GM12865 (cell line): Measurements from ENCODE around the gene TBCA.
"Not testable (repeated sequence)": the region's sequence is repeated elsewhere in the genome, so short reads cannot be mapped to it uniquely, and the experiment has no call there.

Experiments used
- DNase-seq: peaks from one replicate; pipeline ENCODE4 v3.0.0; 2010; ENCODE audit warnings: low read depth
- H3K4me3 ChIP-seq: 2 replicates; pipeline ENCODE4 v1.5.1; 2011; ENCODE audit warnings: mild to moderate bottlenecking, low read depth, low read length, control low read depth
- TF ChIP-seq, protein P1 (sequence below): IDR thresholded peaks from 2 replicates; pipeline ENCODE4 v1.5.1; 2011; ENCODE audit warnings: low read length, control low read depth, low read depth, inconsistent platforms; ENCODE audit not compliant: insufficient read depth; ENCODE audit errors: missing control alignments

The TBCA gene

DNA sequence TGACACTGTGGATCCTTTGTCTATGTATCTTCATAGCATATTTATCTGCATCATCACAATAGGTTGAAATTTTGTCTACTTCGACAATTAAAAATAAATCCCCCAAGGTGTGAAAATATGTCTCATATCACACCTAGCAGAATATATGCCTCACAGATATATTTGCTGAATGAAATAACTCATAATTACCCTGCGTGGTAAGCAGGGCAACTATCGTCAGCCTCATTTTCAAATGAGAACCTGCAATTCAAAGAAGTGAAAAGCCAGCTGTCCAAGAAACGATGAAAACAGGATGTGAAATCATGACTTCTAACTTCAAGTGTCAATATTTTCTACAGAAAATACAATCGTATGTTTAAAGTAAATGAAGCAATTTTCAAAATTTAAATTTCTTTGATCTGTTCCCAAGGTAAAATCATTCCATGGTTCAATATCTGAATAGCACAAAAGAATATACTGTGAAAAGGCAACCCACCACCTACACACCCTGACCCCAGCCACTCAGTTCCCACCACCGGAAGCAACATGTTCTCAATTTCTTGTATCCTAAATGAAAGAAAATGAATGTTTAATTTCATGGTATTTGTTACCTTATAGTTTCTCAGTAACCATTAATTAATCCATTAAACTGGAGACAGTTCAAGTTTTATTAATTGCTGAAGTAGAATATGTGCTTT lies 57.1 kb downstream of the TBCA start:
- no peak overlapping the region for H3K4me3 ChIP-seq
- peak; percentile 69 for DNase-seq
- TF ChIP-seq, protein P1, sequence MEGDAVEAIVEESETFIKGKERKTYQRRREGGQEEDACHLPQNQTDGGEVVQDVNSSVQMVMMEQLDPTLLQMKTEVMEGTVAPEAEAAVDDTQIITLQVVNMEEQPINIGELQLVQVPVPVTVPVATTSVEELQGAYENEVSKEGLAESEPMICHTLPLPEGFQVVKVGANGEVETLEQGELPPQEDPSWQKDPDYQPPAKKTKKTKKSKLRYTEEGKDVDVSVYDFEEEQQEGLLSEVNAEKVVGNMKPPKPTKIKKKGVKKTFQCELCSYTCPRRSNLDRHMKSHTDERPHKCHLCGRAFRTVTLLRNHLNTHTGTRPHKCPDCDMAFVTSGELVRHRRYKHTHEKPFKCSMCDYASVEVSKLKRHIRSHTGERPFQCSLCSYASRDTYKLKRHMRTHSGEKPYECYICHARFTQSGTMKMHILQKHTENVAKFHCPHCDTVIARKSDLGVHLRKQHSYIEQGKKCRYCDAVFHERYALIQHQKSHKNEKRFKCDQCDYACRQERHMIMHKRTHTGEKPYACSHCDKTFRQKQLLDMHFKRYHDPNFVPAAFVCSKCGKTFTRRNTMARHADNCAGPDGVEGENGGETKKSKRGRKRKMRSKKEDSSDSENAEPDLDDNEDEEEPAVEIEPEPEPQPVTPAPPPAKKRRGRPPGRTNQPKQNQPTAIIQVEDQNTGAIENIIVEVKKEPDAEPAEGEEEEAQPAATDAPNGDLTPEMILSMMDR = no peak

DNA sequence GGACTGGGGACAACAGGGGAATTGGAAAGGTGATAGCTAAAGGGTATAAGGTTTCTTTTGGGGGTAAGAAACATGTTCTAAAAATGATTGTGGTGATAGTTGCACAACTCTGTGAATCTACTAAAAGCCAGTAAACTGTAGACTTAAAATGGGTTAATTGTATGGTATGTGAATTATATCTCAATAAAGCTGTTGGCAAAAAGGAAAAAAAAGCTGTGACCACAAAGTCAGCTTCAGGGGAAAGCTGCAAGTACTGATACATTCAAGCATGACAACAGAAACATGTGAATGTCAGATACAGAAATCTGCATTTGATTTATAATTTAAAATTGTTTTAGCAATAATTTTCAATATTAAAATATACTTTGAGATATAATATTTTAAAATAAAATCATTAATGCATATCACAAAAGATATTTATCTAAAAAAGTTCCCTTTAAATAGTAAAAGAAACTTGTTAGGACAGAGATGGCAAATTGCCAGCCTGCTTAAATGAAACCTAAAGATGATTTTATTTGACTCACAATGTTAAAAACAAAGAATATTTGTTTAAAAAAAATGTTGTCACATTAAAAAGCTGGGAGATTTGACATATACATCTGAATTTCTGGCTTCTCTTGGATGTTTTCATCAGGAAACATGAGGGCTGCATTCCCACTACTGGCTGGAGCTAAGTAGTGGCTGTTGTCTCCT lies 66.0 kb downstream of the TBCA start:
- no peak overlapping the region for H3K4me3 ChIP-seq
- TF ChIP-seq, protein P1 = no peak
- peak; percentile 10 for DNase-seq

DNA sequence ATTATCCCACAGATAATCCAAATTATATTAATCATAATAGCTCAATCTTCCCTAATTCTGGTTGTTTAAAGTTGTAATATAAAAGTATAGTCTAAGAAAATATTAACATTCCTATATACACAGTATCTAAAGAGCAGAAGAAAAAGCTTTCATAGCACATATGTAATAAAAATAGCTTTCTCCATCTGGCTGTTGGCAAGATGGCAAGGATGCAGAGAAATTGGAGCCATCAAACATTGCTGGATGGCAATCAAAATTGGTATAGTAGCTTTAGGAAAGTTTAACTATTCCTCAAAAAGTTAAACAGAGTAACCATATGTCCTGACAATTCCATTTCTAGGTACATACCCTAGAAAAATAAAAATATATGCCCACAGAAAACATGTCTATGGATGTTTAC lies 66.8 kb downstream of the TBCA start:
- TF ChIP-seq, protein P1 = no peak

DNA sequence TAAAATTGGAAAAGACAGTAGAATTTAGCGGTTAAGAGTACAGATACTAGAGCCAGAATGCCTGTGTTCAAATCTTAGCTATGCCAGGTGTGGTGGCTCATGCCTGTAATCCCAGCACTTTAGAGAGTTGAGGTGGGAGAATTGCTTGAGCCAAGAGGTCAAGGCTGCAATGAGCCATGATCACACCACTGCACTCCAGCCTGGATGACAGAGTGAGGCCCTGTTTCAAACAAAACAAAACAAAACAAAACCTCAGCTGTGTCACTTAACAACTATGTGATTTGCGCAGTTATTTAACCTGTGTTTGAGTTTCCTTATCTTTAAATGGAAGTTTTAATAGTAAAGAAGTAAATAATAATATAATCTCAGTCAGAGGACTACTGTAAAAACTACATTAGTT lies 68.3 kb downstream of the TBCA start:
- DNase-seq = no peak
- no peak overlapping the region for H3K4me3 ChIP-seq
- TF ChIP-seq, protein P1 = no peak

More for the DNA sequence above, 66.8 kb downstream of the TBCA start:
- no peak overlapping the region for H3K4me3 ChIP-seq
- no peak for DNase-seq

DNA sequence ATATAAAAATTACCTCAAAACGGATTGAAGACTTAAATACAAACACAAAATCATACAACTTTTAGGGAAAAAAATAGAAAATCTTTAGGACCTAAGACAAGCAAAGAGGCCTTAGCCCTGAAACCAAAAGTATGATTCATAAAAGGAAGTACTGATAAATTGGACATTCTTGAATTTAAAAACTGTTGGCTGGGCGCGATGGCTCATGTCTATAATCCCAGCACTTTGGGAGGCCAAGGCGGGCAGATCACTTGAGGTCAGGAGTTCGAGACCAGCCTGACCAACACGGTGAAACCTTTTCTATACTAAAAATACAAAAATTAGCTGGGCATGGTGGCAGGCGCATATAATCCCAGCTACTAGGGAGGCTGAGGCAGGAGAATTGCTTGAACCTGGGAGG lies 76.6 kb downstream of the TBCA start:
- not testable (repeated sequence) for H3K4me3 ChIP-seq, DNase-seq

DNA sequence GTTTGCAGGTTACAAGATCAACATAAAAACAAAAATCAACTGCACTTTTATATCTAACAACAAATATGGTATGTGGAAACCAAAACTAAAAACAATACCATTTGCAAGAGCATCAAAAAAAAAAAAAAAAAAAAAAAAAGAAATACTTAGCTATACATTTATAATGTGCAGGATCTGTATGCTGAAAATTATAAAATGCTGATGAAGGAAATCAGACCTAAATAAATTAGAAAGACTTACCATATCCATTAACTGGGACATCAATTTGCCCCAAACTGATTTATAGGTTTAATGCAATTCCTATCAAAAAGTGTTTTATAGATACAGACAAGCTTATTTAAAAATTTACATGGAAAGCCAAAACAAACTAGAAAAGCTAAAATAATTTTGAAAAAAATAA lies 77.2 kb downstream of the TBCA start:
- DNase-seq = no peak
- H3K4me3 ChIP-seq = no peak overlapping the region
- TF ChIP-seq, protein P1 = no peak

DNA sequence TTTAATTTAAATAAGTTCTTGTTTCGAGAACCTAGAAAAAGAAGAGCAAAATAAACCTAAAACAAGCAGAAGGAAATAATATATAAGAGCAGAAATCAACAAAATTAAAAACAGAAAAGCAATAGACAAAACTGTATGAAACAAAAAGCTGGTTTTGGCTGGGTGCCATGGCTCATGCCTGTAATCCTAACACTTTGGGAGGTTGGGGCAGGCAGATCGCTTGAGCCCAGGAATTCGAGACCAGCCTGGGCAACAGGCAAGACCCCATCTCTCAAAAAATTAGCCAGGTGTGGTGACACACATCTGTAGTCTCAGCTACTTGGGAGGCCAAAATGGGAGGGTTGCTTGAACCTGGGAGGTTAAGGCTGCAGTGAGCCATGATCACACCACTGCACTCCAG lies 78.4 kb downstream of the TBCA start:
- H3K4me3 ChIP-seq = no peak overlapping the region
- TF ChIP-seq, protein P1 = no peak
- DNase-seq = no peak
